SK-N-MC (cell line): ENCODE measurements around the gene ABCC6.
"Not testable (repeated sequence)": the region's sequence is repeated elsewhere in the genome, so short reads cannot be mapped to it uniquely, and the experiment has no call there.

Source experiments
- EZH2 ChIP-seq: fragments of 200-600 bp; sonication (generic); IDR thresholded peaks from one replicate; pipeline ENCODE4 v1.6.1; 2017; ENCODE audit warnings: antibody characterized with exemption
- POLR2AphosphoS5 ChIP-seq: IDR thresholded peaks from 2 replicates; pipeline ENCODE4 v1.6.1; 2012; ENCODE audit warnings: mild to moderate bottlenecking, low read depth, low read length, borderline replicate concordance

DNA sequence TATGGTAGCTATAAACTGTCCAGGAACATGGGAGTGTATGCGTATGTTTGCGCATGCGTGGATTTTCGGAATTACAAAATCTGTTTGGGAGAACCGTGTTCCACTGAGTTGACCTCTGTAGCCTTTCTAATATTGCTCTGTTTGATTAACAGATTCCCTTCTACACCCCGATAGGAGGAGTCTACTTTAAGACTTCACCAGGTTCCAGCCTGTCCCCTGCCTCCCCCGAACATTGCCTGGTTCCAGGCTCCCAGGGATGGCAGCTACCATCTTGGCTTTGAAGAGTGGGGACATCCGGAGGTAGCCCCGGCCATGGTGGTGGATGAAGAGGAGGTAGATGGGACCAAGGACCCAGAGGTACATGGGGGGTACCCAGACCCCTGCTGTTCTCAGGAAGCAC is 1.9 kb downstream of the ABCC6 start:
- TF ChIP-seq POLR2AphosphoS5, EZH2: not testable (repeated sequence)
